ENCODE measurements around the gene CLEC16A. TPM values are rescaled to one million over a fixed set of nuclear protein-coding genes. Genes with fewer than 3 reads are reported as not detected.
"Not testable (repeated sequence)": the region's sequence is repeated elsewhere in the genome, so short reads cannot be mapped to it uniquely, and the experiment has no call there.

Gene CLEC16A
- total RNA-seq, 2 experiments from 2014 or later, result 30.9 to 35.1 TPM

DNA sequence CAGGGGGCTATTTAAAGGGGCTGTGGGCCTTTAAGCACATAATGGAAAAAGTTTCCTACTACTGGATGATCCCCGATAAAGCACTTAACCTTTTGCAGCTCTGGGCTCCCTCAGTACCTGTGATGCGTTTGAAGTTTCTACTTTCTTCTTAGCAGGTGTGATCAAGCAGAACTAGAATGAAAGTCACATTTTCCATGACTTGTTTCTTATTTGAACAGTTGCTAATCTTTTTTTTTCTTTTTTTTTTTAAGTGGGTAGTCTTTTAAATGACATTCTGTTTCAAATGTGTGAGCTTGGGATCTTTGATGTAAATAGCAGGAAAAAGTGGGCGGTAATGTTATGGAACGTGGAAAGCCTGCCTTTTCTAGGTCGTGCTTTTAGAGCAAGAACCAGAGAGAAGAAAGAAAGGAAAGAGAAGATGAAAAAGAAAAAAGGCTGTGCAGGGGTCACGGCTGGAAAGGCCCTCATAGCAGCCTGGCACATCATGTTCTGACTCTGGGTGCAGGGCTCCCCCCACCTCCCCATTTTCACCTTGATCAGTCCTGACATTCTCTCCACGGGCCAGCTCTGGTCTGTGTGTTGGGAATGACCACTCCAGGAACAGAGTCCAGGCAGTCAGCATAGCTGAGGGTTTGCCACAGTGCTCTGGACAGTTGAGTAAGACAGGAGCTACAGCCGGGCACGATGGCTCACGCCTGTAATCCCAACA, 150.6 kb downstream of the CLEC16A start:
- peaks cover 42% of the 10 kb centered on the region for H3K36me3 Mint-ChIP-seq (ENCODE audit: low read depth)
- ChIA-PET POLR2A (interaction anchor here (0.8 to 1.8 kb wide), 5 partner anchors 10 to 161 kb away, joined by 4 to 7 read pairs (median 5); partner anchors contain the start of gene SOCS1), CTCF (interaction anchor here (0.6 to 2.7 kb wide), 13 partner anchors 9 to 456 kb away, joined by 3 to 14 read pairs (median 4); partner anchors contain the start of gene SOCS1)
- H3K27ac Mint-ChIP-seq, result peak overlapping the region; percentile 88
- H3K4me3 Mint-ChIP-seq, result peak overlapping the region; percentile 35
- no peaks in the 10 kb centered on the region for H3K27me3 Mint-ChIP-seq
- H3K4me1 Mint-ChIP-seq, result peaks cover 87% of the 10 kb centered on the region
- DNase-seq, result peak; percentile 56
- no peaks in the 10 kb centered on the region for H3K9me3 Mint-ChIP-seq

DNA sequence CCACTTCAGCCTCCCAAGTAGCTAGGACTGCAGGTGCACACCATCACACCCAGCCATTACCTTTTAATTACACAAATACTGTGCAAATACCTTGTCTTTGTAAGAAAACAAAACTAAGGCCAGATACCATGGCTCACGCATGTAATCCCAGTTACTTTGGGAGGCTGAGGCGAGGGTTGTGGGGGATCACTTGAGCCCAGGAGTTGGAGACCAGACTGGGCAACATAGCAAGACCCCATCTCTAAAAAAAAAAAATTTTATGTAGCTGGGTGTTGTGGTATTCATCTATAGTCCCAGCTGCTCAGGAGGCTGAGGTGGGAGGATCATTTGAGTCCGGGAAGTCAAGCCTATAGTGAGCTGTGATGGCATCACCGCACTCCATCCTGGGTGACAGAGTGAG, 151.6 kb downstream of the CLEC16A start:
- POLR2A ChIA-PET, result interaction anchor here (0.6 to 1.8 kb wide), 2 partner anchors 9 to 59 kb away, joined by 3 to 4 read pairs; no protein-coding TSS in a partner anchor
- CTCF ChIA-PET, result interaction anchor here (0.6 to 2.7 kb wide), 6 partner anchors 13 to 456 kb away, joined by 3 to 14 read pairs (median 3); partner anchors contain the start of gene SOCS1
- H3K4me3 Mint-ChIP-seq, result no peak overlapping the region
- peaks cover 90% of the 10 kb centered on the region for H3K4me1 Mint-ChIP-seq
- H3K27ac Mint-ChIP-seq, result peak overlapping the region; percentile 88
- DNase-seq, result no peak
- no peaks in the 10 kb centered on the region for H3K27me3 Mint-ChIP-seq
- peaks cover 45% of the 10 kb centered on the region for H3K36me3 Mint-ChIP-seq (ENCODE audit: low read depth)
- no peaks in the 10 kb centered on the region for H3K9me3 Mint-ChIP-seq

GRCh38 chr16:11097094-11097786, 152.9 kb downstream of the CLEC16A start:
- Mint-ChIP-seq H3K4me3 (no peak overlapping the region), H3K27me3 (no peaks in the 10 kb centered on the region), H3K27ac (peak overlapping the region; percentile 54), H3K36me3 (ENCODE audit: low read depth) (peaks cover 39% of the 10 kb centered on the region), H3K4me1 (peaks cover 90% of the 10 kb centered on the region), H3K9me3 (no peaks in the 10 kb centered on the region)
- DNase-seq, result no peak
- ChIA-PET POLR2A (no interaction called here), CTCF (interaction anchor here (0.8 to 1.5 kb wide), 4 partner anchors 15 to 158 kb away, joined by 3 to 4 read pairs (median 3); no protein-coding TSS in a partner anchor)

DNA sequence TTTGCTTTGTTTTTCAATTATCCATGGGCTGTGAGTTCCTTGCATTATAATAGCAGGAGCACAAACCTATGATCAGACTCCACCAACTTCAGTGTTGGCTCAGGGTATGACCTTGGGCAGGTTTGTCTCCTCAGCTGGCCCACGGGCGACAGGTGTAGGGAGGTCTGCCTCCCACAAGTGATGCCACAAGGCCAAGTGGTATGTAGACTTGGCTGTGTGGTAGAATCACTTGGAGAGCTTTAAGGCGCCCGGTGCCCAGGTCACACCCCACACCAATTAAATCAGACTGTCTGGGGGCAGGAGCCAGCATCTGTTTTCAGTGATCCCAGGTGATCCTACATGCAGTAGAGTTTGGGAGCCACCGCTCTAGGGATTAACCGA, 153.4 kb downstream of the CLEC16A start:
- peaks cover 39% of the 10 kb centered on the region for H3K36me3 Mint-ChIP-seq (ENCODE audit: low read depth)
- H3K27me3 Mint-ChIP-seq, result no peaks in the 10 kb centered on the region
- ChIA-PET CTCF (interaction anchor here (0.5 to 1.5 kb wide), 5 partner anchors 46 to 727 kb away, joined by 3 to 4 read pairs (median 3); partner anchors contain the start of gene SOCS1), POLR2A (no interaction called here)
- peaks cover 90% of the 10 kb centered on the region for H3K4me1 Mint-ChIP-seq
- H3K27ac Mint-ChIP-seq, result no peak overlapping the region
- H3K4me3 Mint-ChIP-seq, result no peak overlapping the region
- no peaks in the 10 kb centered on the region for H3K9me3 Mint-ChIP-seq
- no peak for DNase-seq

DNA sequence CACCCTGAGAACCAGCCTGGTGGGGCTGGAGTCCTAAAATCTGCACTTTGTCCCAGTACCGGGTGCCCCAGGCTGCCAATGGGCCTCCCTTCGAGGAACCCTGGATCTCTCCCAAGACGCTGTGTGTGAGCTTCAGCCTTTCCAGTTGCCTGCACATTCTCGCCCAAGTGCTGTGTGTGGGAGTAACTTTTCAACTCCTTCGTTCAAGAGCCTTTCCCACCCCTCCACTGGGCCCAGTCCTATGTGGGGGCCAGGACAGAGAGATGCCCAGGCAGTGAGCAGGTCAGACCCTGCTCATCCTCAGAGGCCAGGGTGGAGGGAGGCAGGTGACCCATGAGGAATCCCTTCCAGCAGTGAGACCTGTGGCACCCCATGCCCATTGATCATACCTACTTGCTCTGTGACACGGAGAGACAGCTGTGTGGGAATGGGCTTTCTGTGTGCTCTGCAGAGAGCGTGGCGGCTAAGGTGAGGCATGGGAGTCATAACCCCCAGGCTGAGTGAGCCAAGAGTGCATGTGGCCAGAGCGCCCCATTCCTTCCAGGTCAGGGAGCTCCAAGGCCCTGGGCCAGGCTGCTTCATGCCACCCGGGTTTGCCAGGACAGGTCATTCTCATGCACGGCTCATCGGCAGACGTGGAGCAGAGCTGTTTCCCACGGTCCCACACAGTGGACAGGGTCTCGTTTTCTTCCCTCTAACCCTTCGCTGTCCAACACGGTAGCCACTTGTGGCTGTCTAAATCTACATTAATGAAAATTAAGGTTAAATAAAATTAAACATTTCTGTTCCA, 154.4 kb downstream of the CLEC16A start:
- H3K9me3 Mint-ChIP-seq, result no peaks in the 10 kb centered on the region
- ChIA-PET POLR2A (no interaction called here), CTCF (interaction anchor here (0.6 to 1.8 kb wide), 3 partner anchors 11 to 157 kb away, joined by 3 to 6 read pairs (median 4); partner anchors contain the start of gene SOCS1)
- H3K4me3 Mint-ChIP-seq, result no peak overlapping the region
- H3K36me3 Mint-ChIP-seq (ENCODE audit: low read depth), result peaks cover 35% of the 10 kb centered on the region
- peak overlapping the region; percentile 54 for H3K27ac Mint-ChIP-seq
- peaks cover 86% of the 10 kb centered on the region for H3K4me1 Mint-ChIP-seq
- no peaks in the 10 kb centered on the region for H3K27me3 Mint-ChIP-seq
- no peak for DNase-seq

GRCh38 chr16:11099672-11100205, 155.4 kb downstream of the CLEC16A start:
- peaks cover 86% of the 10 kb centered on the region for H3K4me1 Mint-ChIP-seq
- peaks cover 35% of the 10 kb centered on the region for H3K36me3 Mint-ChIP-seq (ENCODE audit: low read depth)
- CTCF ChIA-PET, result interaction anchor here (0.7 to 3.0 kb wide), 15 partner anchors 9 to 156 kb away, joined by 3 to 17 read pairs (median 4); partner anchors contain the start of gene SOCS1
- no peak overlapping the region for H3K4me3 Mint-ChIP-seq
- no peaks in the 10 kb centered on the region for H3K9me3 Mint-ChIP-seq
- DNase-seq, result no peak
- no peaks in the 10 kb centered on the region for H3K27me3 Mint-ChIP-seq
- POLR2A ChIA-PET, result interaction anchor here (0.6 to 1.3 kb wide), 7 partner anchors 8 to 156 kb away, joined by 3 to 9 read pairs (median 3); partner anchors contain the start of gene SOCS1
- peak overlapping the region; percentile 87 for H3K27ac Mint-ChIP-seq

GRCh38 chr16:11100239-11100750, 155.9 kb downstream of the CLEC16A start:
- no peak overlapping the region for H3K4me3 Mint-ChIP-seq
- POLR2A ChIA-PET, result interaction anchor here (0.6 to 1.3 kb wide), 7 partner anchors 9 to 156 kb away, joined by 3 to 9 read pairs (median 3); partner anchors contain the start of gene SOCS1
- peak overlapping the region; percentile 87 for H3K27ac Mint-ChIP-seq
- H3K4me1 Mint-ChIP-seq, result peaks cover 86% of the 10 kb centered on the region
- CTCF ChIA-PET, result interaction anchor here (0.5 to 3.0 kb wide), 17 partner anchors 10 to 155 kb away, joined by 3 to 17 read pairs (median 4); partner anchors contain the start of gene SOCS1
- no peaks in the 10 kb centered on the region for H3K9me3 Mint-ChIP-seq
- H3K27me3 Mint-ChIP-seq, result no peaks in the 10 kb centered on the region
- DNase-seq, result peak; percentile 50
- H3K36me3 Mint-ChIP-seq (ENCODE audit: low read depth), result peaks cover 33% of the 10 kb centered on the region

DNA sequence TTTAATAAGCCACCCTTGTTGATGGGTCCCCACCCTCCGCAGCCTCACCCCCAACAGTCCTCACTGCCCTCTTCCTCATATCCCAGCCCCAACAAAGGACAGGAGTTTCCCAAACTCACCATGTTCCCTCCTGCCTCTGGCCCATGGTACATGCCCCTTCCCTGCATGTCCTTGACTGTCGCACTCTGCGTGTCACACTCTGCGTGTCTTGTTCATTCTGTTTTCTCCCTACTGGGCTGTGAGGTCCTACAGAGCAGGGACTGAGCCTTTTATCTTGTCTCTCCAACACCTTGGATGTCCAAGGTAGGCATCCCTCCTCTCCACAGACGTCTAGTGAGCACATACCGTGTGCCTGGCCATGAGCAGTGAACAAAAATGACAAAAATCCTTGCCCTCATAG, 156.9 kb downstream of the CLEC16A start:
- no peaks in the 10 kb centered on the region for H3K9me3 Mint-ChIP-seq
- no peak for DNase-seq
- H3K4me1 Mint-ChIP-seq, result peaks cover 88% of the 10 kb centered on the region
- H3K27me3 Mint-ChIP-seq, result no peaks in the 10 kb centered on the region
- H3K36me3 Mint-ChIP-seq (ENCODE audit: low read depth), result peaks cover 35% of the 10 kb centered on the region
- ChIA-PET CTCF (interaction anchor here (1.2 to 3.0 kb wide), 5 partner anchors 19 to 62 kb away, joined by 3 to 15 read pairs (median 4); no protein-coding TSS in a partner anchor), POLR2A (interaction anchor here (0.6 to 0.7 kb wide), 2 partner anchors 45 to 137 kb away, joined by 5 to 10 read pairs; no protein-coding TSS in a partner anchor)
- no peak overlapping the region for H3K4me3 Mint-ChIP-seq
- peak overlapping the region; percentile 87 for H3K27ac Mint-ChIP-seq

GRCh38 chr16:11101695-11102522, 157.5 kb downstream of the CLEC16A start:
- POLR2A ChIA-PET, result interaction anchor here (0.6 to 1.2 kb wide), 3 partner anchors 45 to 150 kb away, joined by 4 to 10 read pairs (median 5); no protein-coding TSS in a partner anchor
- peak overlapping the region; percentile 87 for H3K27ac Mint-ChIP-seq
- peaks cover 29% of the 10 kb centered on the region for H3K36me3 Mint-ChIP-seq (ENCODE audit: low read depth)
- DNase-seq, result no peak
- CTCF ChIA-PET, result interaction anchor here (0.6 to 3.0 kb wide), 12 partner anchors 10 to 393 kb away, joined by 3 to 15 read pairs (median 4); no protein-coding TSS in a partner anchor
- no peaks in the 10 kb centered on the region for H3K27me3 Mint-ChIP-seq
- H3K4me3 Mint-ChIP-seq, result no peak overlapping the region
- H3K4me1 Mint-ChIP-seq, result peaks cover 87% of the 10 kb centered on the region
- no peaks in the 10 kb centered on the region for H3K9me3 Mint-ChIP-seq

- H3K9me3 Mint-ChIP-seq, result no peaks in the 10 kb centered on the region
- no peaks in the 10 kb centered on the region for H3K27me3 Mint-ChIP-seq
- peaks cover 25% of the 10 kb centered on the region for H3K36me3 Mint-ChIP-seq (ENCODE audit: low read depth)
- no peak for DNase-seq
- H3K4me3 Mint-ChIP-seq, result no peak overlapping the region
- ChIA-PET POLR2A (interaction anchor here (1.2 kb wide), 1 partner anchor 149 kb away, joined by 4 read pairs; no protein-coding TSS in a partner anchor), CTCF (interaction anchor here (0.6 to 3.0 kb wide), 11 partner anchors 10 to 393 kb away, joined by 3 to 15 read pairs (median 4); no protein-coding TSS in a partner anchor)
- H3K4me1 Mint-ChIP-seq, result peaks cover 87% of the 10 kb centered on the region
- H3K27ac Mint-ChIP-seq, result no peak overlapping the region
Measured at GRCh38 chr16:11102523-11102898, 158.1 kb downstream of the CLEC16A start.

DNA sequence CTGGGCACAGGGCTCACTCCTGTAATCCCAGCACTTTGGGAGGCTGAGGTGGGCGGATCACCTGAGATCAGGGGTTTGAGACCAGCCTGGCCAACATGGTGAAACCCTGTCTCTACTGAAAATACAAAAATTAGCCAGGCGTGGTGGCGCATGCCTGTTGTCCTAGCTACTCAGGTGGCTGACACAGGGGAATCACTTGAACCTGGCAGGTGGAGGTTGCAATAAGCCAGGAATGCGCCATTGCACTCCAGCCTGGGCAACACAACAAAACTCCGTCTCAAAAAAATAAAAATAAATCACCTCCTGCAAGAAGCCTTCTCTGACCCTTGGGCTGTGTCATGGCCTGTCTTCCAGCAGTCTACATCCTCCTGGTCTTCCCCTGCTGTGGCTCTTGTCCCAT, 158.9 kb downstream of the CLEC16A start:
- H3K27ac Mint-ChIP-seq, result peak overlapping the region; percentile 52
- H3K4me1 Mint-ChIP-seq, result peaks cover 86% of the 10 kb centered on the region
- H3K4me3 Mint-ChIP-seq, H3K27me3 Mint-ChIP-seq, POLR2A ChIA-PET, H3K9me3 Mint-ChIP-seq, DNase-seq: not testable (repeated sequence)
- CTCF ChIA-PET, result interaction anchor here (1.2 to 1.5 kb wide), 2 partner anchors 9 to 50 kb away, joined by 3 to 5 read pairs; no protein-coding TSS in a partner anchor
- peaks cover 25% of the 10 kb centered on the region for H3K36me3 Mint-ChIP-seq (ENCODE audit: low read depth)

Data from activated CD4-positive, alpha-beta T cell treated with anti-CD3 and anti-CD28 coated beads, Interleukin-2, amount 10 ng/mL, durations not matched to agents 7 days and 5 days (primary cell).